Activated CD8-positive, alpha-beta memory T cell treated with anti-CD3 and anti-CD28 coated beads for 1 hour (primary cell): ENCODE measurements around the gene IQSEC3.
"Not testable (repeated sequence)": the region's sequence is repeated elsewhere in the genome, so short reads cannot be mapped to it uniquely, and the experiment has no call there.

ENCODE experiments used
- DNase-seq, 2 donors: peaks; one replicate each; pipeline ENCODE4 v3.0.0-alpha.2; 2020; ENCODE audit warnings: low read depth in 1 of 2; ENCODE audit errors: extremely low read depth in 1 of 2

The IQSEC3 gene

DNA sequence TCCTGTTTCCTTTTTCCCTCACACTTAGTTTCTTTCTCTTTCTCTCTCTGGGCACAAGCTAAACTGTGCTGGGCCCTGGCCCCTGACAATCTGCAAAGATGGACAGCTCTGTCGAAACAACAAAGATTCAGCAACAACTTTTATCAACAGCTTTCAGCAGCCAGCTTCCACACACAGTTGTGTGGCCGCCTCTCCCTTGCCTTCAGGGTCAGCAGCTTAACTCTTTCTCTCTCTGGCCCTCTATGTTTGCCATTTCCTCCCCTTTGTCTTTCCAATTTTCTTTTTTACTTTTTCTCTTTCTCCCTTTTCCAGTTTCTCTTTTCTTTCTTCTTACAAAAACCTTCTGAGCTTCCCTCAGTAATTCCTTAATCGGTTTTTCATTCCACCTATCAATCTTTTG, 43.3 kb downstream of the IQSEC3 start:
- no peak for DNase-seq

DNA sequence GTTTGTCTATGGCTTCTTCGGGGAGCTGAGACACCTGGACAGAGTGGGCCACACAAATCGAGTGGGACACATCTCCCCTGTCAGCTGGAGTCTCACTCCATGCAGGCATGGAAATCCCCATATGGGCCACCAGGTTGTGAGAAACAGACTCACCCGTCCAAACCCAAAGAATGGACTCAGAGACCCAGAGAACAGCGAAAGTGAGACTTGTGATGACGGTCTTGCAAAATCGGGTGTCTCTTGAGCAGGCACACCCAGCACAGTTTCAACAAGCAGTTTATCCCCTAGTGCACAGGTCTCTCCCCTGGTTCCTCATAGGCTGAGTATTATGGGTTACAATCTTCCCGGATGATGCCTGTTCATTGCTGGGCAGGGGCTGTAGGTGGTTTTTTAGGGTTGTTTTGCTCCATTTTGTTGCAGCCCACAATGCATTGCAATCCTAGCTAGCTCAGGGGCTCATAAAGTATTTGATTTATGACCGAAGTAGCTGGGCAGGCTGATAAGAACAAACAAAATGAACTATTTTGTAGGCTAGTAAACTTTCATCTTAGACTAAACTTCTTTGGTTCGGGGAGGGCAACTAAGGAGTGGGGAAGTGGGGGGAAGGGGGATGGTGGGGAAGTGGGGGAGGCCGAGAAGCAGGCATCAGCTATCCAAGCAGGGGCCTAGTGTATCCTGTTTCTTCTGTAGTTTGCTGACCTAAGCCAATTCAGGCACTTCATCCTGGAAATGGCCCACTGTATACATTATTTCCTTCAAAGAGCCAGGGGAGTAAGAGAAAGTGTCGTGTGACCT, 45.3 kb downstream of the IQSEC3 start:
- DNase-seq = no peak

DNA sequence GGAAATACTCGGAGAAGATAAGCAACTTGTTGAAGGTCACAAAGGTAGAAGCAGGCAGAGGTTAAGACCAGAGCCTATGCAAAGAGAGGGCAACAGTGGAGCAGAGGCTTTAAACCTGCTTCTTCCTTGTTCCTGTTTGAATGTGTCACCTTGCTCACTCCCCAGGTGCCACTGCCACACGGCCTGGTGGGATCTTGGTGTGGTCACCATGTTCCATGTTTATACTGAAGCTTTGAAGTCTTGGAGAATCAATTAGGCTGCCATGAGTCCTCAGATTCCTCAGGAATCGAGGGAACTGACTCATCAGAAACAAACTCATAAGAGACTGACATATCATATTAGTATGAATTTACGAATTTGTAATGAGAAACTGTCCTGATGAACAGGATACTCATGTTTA, 46.8 kb downstream of the IQSEC3 start:
- DNase-seq = no peak

DNA sequence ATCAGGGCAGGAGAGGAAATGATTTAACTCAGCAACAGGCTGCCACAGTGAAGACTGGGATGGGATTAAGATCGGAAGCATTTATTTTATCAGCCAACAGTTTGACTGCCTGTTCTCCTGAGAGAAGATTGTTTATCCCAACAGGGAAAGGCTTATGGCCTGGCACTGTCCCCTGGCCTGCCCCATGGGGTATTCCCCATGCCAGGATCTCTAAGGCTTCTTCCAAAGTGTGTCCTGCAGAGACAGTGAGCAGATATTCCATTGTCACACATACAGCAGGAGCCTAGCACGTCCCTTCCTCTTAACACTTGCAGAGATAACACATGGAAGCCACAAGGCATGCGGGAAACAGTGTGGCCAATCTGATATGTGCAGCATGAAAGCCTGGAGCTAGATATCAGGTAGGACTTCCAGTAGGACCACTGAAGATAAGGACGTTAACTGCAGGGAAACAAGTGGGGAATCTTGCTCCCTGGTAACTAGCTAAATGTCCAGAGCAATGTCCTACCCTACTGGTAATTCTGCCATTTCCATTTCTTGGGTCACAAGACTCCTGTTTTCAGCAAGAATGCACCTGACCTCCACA, 48.2 kb downstream of the IQSEC3 start:
- DNase-seq = no peak

DNA sequence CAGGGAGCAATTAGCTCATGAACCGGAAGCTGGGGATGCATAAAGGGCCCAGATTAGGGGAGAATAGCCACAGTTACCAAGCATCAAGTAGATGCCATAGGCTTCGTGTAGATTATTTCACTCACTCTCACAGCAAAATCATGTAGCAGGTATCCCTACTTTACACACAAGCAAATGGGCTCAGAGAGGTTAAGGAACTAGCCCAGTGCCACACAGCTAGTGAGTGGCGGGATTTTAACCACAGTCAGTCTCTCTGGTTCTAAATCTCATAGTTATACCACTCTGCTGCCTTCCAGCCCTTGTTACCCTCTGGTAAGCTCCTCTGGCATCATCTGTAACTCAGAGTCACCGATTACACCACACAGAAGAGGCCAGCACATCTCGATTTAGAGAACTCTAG, 49.0 kb downstream of the IQSEC3 start:
- no peak for DNase-seq

DNA sequence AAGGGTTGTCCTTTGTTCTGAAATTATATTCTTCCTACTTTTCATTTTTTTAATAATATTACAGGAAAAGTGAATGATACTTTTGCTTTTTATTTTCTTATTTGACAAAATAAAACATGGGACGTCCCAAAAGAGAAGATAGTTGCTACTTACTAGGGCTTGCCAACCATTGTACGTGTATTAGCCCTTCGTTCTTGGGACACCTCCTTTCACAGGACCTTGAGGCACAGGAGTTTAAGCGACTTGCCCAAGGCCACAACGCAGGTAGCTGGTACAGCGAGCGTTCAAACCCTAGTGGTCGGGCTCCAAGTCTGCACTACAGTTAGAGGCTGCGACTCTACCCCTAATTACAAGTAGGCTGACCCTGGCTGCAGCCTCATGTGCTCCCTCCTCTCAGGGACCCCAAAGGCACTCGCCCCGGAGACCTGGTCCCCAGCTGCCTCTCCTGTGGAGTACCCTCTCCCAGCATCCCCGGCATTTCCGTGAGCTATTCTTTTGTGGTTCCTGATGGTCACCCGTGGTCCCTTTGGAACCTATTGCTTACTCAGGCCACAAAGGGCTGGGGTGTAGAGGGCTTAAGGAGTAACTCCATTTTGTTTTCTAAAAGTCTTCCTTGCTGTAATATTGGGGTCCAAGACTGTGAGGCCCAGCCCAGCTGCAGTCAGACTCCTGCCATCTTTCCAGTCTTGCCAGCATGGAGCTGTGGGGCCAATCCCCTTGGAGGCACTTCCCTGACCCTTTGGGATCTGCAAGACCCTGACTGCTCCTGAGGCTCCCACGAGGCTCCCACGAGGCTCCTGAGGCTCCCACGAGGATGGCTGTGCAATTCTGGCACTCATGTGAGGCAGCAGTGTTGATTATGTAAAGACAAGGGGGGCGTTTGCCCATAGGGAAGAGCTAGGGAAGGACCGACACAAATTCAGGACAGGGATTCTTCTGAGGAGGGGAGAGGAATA, 49.7 kb downstream of the IQSEC3 start:
- no peak for DNase-seq

DNA sequence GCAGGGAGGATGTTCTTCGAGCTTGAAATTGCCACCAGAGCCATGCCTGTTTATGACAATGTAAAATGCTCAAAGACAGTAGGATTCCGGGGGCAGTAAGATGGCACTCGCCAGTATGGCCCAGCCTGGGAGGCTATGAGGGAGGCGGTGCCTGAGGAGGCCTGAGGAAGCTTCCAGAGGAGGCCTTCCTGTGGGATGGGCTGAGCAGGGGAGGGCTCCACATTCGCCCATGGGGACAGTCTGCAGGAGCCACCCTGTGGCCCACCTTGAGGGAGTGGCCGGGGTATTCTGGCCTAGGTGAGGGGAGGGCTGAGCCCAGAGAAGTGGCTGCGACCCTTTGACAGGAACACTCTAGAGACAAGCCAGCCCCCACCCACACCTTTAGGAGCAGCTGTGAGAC, 50.7 kb downstream of the IQSEC3 start:
- no peak for DNase-seq

DNA sequence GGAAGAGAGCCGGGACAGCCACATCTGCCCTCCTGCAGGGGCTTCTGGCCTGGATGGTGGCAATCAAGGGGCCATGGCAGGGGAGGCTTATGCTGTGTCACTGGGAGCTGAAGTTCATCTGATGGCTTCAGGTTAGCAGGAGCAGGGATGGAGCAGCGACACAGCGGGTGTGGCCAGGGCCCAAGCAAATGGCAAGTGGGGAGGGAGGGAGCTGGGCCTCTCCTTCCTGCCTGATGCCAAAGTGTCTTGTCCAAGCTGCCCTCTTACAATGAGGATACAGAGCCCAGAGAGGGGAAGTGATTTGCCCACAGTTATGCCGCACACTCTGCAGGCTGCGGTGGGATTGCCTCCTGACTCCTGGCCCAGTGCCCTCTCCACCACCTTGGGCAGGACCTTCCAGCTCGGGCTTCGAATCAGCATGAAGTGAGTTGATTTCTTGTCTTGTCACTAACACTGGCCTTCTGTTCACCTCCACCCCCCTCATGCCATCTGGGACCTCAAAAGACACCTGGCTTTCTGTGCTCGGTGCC, 51.3 kb downstream of the IQSEC3 start:
- no peak for DNase-seq

DNA sequence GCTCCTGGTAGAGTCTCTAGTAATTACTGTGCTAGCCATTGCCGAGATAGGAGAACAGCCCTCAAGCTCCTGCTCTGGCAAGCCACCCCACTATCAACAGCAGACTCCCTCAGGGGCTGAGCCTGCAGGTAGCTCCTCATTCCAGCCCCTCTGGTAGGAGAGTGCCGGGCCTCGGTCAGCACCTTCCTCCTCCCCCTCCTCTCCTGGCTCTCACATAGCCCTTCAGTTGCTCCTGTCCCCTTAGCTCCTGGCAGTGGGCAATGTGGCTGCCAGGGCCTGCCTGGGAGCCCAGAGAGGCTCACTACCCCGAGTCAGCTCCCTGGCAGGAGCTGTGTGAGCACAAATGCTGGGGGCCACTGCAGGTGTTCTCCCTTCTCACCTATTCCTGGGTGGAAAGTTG, 52.0 kb downstream of the IQSEC3 start:
- DNase-seq = no peak

DNA sequence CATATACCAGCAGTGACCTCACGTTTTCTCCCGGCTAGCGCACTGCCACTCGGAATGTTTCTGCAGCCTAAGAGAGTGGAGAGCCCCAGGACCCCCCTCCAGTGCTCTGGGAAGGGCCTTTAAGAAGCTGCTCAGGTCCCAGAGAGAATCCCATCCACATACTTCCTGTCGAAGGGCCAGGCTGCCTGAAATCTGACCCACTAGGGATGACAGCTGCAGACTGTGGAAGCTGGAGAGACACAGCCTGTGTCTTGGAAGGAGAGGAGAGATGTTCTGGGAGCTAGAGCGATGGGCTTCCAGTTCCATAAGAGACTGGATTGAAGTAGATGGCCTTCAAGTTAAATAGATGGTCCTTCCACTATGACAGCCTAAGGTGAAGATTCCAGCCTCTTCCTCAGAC, 54.4 kb downstream of the IQSEC3 start:
- DNase-seq = no peak

DNA sequence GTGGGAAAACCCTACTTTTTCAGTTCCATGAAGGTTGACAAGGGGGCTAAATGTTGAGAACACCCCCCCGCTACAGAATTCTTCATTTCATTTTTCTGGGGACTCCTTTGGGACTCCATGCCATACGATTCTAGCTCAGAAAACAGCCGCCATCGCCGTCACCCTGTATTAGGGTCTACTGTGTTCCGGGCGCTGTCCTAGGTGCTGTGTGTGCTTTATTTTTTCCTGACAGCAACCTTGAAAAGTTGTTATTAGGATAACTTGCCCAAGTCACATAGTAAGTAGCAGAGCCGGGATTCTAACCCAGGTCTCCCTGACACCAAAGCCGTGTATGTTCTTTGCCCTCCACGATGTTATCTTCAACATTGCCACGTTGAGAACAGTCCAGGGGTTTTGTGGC, 55.1 kb downstream of the IQSEC3 start:
- DNase-seq = no peak

DNA sequence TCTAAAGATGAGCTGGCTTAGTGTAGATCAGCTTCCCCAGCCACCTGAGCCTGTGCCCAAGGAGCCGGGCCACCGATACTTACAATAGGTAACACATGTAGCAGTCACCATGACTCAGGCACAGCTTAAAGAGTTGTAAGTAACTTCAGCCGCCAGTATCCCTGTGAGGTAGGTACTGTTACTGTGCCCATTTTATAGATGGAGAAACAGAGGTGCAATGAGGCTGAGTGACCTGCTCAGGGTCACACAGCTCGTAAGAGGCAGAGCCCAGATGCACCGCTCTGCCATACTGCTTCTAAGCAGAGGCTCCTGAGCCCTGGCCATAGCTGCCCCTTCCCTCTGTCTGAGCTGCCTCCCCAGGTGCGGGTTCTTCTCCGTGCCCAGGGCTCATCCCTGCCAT, 58.5 kb downstream of the IQSEC3 start:
- no peak for DNase-seq

DNA sequence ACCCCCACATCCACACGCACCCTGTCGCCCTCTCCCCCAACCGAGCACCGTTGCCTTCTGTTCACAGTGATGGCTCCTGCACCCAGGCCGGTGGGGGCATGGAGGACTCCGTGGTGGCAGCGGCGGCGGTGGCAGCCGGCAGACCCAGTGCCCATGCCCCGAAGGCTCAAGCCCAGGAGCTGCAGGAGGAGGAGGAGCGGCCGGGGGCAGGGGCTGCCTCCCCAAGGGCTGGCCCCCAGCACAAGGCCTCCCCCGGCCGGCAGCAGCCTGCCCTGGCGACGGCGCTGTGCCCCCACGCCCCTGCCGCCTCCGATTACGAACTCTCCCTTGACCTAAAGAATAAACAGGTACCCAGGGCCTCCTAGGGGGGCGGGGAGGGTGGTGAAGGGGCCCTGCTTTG, 59.0 kb downstream of the IQSEC3 start:
- DNase-seq = no peak

DNA sequence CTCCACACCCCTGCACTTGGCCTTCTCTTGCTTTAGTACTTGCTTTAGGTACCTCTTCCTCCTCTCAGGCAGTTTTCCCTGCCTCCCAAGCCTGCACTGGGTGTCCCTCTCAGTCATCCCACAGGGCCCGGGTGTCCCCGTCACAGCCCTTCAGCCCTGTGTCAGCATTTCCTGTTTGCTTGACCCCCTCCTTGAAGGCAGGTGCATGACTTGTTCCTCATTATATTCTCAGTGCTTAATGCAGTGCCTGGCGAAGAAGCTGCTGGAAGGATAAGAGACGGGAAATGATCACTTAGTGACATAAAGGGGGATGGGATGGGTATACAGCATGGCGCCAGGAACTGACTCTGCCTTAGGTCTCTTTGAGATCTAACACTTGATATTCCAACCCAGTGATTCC, 61.5 kb downstream of the IQSEC3 start:
- DNase-seq = no peak

DNA sequence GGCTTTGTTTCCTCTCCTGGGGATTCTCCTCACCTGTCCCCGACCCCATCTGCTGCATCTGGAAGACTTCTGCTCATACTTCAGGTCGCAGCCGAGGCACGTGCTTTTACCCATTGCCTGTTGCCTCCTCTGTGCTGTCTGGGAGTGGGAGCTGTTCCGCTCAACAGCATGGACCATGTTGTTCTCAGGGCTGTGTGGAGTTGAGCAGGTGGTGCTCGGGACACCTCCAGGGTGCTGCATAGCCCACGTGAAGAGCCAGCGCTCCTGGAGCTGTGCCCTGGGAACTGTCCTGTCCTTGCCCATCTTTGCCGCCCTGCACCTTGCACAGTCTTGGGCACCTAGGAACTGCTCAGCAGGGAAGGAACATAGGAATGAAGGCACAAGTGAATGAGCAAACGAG, 62.4 kb downstream of the IQSEC3 start:
- no peak for DNase-seq

DNA sequence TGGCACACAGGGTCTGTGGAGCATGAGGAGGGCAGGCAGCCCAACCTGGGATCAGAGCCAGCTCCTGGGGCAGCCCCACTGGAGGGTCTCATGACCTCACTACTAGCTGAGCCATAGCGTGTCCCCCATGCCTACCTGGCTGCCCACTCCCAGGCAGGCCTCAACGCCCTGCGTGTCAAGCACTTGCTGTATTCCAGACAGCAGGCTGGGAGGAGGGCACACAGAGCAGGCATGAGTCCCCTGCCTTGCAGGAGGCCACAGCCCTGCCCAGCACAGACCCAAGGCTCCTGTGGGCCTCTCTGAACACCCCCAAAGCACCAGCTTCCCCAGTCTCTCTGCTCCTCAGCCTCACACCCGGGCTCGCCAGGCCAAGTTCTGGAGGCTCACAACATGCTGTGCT, 64.0 kb downstream of the IQSEC3 start:
- no peak for DNase-seq

DNA sequence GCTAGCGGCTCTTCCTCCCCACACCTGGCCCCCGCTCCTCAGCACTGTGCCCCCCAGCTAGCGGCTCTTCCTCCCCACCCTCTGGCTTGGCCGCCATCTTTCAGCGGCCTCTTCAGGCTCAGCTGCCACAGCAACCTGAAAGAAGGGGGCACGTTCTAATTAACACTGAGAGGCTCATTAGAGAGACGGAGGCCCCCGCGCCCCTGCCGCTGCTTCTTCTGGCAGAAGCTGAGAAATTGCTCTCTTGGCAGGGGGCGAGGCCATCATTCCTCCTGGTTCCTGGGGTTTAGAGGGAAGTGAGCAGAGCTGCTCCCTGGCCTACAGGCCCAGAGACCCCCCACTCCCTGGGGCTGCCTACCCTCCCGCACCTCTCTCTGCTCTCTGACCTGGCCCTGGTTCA, 64.4 kb downstream of the IQSEC3 start:
- no peak for DNase-seq

DNA sequence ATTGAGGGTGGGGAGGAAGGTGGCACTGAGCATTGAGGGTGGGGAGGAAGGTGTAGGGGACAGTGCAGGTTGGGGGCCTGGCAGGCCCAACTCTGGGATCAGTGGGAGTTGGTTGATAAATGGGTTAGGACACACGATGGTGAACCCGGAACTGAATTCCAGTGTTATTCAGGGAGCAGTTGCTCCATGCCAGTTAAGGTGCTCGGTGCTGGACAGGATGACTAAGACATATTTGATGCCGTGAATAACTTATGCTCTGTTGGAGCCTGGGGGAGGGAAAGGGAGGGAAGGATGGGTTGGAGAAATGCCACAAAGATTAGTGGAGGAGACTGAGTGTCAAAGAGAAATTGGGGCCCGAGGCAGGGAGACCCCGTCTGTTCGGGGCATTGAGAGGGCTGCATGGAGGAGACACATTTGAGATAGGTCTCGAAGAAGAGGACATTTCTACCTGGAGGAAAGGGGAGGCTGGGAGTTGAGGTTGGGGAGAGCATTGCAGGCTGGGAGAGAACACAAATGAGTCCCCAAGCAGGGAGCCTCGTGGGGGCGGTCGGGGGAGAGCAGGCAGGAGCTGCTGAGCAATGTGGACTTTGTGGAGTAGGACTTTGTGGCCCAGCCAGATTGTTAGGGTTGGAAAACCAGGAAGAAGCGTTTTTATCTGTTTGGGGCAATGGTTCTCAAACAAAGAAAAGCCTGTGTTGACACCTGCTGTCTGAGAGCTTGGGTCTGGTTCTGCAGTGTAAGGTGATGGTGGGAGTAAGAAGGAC, 65.3 kb downstream of the IQSEC3 start:
- DNase-seq = no peak

DNA sequence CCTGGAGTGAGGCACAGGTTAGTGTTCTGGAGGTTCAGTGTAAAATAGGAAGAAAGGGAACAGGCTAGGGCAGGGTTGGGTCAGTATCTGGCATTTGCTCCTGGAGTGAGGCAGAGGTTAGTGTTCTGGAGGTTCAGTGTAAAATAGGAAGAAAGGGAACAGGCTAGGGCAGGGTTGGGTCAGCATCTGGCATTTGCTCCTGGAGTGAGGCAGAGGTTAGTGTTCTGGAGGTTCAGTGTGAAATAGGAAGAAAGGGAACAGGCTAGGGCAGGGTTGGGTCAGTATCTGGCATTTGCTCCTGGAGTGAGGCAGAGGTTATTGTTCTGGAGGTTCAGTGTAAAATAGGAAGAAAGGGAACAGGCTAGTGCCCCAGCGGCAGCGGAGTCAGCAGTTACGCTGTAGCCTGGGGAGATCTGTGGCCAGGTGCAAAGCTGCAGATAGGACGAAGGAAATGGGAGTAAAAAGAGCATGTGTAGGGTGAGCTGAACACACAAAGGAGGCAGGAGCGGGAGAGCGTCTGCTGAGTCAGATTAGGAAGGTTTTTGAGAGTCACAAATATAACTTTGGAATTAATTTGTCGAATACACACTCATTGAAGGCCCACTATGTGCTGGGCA, 67.2 kb downstream of the IQSEC3 start:
- not testable (repeated sequence) for DNase-seq

DNA sequence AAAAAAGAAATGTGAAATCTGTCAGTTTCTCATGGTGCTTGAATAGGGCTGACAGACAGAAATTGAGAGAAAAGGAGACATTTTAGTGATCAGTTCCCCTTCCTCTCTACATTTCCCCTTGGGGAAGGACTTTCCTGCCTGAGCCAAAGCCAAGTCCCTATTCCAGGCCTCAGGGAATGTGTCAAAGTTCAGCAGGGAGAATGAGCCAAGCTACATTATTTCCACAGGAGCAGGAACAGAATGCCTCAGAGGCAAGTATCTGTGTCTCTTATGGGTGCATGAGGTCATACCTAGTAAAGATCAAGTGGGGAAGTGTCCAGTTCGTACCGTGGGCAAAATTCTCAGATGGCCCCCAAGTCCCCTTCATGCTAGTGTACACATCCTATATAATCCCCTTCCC, 68.6 kb downstream of the IQSEC3 start:
- DNase-seq = no peak
